ENCODE results near the gene RNU2-1.
"Not testable (repeated sequence)": the region's sequence is repeated elsewhere in the genome, so short reads cannot be mapped to it uniquely, and the experiment has no call there.

The RNU2-1 gene

DNA sequence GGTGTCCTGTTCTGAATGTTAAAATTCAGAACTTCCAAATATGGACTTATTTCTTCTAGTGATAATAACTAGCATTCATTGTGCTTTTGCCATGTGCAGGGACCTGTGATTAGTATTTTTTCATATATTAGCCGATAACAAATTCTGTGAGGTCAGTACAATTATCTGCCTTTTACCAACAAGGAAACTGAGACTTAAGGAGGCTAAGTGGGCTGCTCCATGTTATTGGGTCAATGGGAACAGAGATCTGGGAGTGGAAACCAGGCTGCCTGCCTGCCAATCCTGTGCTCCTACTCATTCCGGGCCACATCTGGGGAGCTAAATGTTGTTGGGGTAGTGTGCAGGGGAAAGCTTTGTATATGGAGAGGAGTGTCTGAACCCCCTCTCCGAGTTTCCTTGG is 18.4 kb downstream of the RNU2-1 start:
- no peak for DNase-seq

DNA sequence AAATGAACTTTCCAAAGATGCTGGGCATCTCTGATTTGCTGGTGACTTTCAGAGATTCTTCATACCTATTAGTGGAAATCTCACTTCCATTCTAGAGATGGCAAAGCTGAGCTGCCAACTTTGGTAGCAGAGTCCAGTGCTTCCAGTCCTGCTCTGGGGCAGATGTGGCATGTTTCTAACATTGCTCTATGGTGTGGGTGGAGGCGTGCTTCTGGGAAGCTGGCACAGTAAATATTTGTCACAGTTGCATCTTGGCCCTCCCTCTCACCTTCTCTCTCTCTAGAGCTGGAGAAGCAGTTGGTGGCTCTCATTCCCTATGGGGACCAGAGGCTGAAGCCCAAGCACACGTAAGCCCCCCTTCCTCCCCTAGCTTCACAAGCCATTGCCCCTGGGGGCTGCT is 20.2 kb downstream of the RNU2-1 start:
- no peak for DNase-seq

DNA sequence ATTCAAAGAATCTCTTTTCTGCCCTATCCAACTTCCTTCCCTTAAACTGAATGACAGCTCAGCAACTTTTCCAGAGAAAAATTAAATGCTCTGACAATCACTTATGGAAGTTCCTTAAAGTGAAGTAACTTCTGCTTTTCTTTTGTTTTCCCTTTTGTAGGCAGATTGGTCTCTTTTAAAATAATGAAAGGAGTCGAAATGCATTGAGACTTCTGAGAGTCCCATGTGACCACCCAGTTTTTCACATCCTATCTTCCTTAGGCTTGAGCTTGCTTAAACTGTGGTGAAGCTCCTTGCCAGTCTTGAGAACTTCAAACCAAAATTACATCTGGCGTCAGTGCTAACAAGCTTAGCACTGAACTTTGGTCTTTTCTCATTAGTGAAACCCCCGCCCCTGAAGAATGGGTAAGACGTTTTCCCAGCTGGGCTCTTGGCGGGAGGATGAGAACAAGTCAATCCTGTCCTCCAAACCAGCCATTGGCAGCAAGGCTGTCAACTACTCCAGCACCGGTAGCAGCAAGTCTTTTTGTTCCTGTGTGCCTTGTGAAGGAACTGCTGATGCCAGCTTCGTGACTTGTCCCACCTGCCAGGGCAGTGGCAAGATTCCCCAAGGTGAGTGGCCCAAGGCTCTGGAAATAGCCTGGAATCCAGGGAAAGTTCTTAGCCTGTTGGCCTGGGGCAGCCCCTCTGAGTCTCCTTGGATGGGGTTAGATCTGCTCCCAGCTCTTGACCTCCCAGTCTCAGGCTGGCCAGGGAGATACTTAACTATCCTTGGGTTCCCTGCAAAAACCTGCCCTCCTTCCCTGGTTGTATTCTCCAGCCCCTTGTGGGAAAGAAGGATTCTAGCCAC is 20.9 kb downstream of the RNU2-1 start:
- DNase-seq = no peak

DNA sequence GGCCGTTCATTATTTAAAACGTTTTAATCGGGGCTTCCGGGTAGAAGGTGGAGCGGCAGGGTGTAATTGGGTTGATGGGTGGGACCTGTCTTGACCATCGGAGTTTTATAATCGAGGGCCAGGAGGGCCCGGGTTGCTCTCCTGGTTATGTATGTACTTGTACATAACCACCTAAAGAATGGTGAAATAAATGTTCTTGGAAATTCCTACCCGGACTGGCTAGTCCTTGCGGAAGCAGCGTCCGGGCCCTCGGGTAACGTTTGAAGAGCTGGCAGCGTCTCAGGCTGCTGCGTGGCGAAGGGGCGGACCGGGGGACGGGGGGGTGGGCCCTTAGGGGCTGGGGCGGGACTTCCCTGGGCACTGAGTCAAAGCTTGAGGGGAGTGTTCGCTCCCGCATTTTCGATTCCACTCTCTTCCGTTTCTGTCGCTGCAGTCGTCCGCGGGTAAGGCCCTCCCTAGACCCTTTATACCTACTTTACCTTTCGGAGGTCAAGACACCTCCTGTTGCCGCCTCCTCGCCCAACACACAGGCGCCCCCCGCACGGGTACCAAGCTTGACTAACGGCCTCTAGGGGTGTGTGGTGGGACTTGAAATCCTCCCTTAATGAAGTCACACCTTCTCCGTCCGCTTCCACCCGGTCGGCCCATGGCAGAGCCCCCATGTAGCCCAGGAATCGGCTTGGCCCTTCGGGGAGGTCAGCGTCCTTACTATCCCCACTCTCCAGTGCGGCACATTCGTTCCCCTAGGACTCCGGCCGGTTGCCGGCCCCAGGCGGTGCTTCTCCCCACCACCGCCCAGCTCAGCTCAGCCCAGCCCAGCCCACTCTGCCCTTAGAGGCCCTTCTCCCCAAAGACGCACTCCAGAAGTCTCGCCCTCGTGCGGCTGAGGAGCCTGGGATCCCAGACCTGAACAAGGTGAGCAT is 22.0 kb downstream of the RNU2-1 start, which contains the start of gene TMEM106A:
Gene TMEM106A, plus strand, starts transcription at position 396 of the 923 bp plus-strand sequence. CDS start 1,167 bp downstream, outside the sequence.
- DNase-seq = peak; percentile 82

DNA sequence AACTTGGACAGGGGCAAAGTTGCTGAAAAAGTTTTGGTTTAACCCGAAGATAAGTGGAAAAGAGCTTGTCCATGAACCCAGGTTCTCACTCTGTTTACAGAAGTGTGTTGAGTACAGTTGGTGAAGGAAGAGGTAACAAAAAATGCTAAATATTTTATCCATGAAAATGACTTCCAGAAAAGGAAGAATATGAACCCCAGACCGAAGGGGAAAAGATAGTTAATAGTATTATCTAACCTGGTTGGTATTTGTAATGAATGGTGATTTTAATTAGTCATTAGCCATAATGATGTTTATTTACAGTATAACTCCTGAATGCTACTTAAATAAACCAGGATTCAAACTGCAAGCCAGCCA is 22.7 kb downstream of the RNU2-1 start:
- DNase-seq = no peak

DNA sequence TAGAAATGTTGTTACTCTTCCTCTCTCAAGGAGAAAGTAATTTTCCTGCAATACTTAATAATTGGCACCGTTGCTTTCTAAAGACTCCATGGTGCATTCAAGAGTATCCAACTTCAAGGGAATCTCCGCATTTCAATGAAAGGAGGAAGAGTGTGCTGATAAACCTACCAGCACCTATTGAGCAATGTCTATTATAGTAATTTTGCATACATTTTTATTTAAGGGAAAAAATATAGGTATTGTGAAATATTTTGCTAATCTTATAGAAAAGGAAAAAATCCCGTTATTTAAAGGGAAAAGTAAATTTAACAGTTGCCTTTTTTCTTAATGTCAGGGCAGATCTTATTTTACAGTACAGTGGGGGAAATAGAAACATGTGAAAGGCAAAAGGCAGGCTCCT is 23.2 kb downstream of the RNU2-1 start:
- no peak for DNase-seq

DNA sequence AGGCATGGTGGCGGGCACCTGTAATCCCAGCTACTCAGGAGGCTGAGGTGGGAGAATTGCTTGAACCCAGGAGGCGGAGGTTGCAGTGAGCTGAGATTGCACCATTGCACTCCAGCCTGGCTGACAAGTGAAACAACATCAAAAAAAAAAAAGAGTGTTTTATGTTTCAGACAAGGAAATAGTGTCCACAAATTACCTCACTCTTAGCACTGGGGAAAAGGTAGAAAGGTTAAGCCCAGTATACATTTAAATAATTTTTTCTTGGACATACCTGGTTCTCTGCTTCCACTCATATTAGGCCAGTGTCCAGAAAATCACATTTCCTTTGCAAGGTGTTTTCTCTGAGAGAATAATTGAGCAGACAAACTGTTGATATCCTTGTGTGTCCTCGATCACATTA is 30.8 kb downstream of the RNU2-1 start:
- DNase-seq = not testable (repeated sequence)

DNA sequence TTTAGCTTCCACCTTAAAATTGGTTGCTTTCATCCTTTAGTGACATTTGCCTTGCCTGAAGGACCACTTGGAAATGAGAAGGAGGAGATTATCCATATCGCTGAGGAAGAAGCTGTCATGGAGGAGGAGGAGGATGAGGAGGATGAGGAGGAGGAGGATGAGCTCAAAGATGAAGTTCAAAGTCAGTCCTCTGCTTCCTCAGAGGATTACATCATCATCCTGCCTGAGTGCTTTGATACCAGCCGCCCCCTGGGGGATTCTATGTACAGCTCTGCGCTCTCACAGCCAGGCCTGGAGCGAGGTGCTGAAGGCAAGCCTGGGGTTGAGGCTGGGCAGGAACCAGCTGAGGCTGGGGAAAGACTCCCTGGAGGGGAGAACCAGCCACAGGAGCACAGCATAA is 33.6 kb downstream of the RNU2-1 start:
- DNase-seq = no peak

DNA sequence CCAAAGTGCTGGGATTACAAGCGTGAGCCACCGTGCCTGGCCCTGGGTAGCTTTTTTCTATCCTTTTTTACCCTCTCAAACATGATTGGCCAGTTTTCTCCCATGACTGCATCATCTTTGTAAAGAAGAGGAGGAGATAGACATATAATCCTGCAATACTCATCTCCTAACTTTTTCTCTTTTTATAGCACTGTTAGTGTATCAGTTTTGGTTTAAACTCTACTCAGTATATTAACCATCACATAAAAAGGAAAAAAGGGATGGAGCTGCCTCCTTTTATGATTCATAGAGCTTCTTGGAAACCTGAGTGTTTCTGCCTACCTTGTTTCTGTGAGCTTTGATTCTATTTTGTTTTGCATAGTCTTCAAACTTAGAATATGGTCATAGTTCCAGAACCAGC is 34.1 kb downstream of the RNU2-1 start:
- no peak for DNase-seq

DNA sequence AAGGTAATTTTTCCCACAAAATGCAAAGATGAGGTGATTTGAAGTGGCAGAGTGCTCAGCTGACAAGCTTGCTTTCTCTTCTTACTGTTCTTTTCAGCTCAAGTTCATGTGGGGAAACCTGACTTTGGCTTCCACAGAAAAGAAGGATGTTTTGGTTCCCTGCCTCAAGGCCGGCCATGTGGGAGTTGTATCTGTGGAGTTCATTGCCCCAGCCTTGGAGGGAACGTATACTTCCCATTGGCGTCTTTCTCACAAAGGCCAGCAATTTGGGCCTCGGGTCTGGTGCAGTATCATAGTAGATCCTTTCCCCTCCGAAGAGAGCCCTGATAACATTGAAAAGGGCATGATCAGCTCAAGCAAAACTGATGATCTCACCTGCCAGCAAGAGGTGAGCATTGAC is 40.5 kb downstream of the RNU2-1 start:
- no peak for DNase-seq

DNA sequence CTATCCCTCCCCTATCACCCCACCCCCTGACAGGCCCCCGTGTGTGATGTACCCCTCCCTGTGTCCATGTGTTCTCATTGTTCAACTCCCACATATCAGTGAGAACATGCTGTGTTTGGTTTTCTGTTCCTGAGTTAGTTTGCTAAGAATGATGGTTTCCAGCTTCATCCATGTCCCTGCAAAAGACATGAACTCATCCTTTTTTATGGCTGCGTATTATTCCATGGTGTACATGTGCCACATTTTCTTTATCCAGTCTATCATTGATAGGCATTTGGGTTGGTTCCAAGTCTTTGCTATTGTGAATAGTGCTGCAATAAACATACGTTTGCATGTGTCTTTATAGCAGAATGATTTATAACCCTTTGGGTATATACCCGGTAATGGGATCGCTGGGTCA is 47.1 kb downstream of the RNU2-1 start:
- not testable (repeated sequence) for DNase-seq

DNA sequence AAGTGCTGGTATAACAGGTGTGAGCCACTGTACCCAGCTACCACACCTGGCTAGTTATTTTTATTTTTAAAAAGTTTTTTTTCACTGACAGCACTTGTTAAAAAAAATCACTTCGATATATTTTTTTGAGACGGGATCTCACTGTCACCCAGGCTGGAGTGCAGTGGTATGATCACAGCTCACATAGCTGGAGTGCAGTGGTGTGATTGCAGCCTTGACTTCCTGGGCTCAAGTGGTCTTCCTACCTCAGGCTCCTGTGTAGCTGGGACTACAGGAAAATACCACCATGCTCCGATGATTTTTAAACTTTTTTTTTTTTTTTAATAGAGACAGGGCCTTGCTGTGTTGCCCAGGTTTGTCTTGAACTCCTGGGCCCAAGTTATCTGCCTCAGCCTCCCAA is 49.9 kb downstream of the RNU2-1 start:
- DNase-seq = no peak

Data from stimulated activated CD8-positive, alpha-beta memory T cell treated with anti-CD3 and anti-CD28 coated beads, Interleukin-4, amount 100 ng/mL, for 48 hours (primary cell).